ENCODE results near the gene PPIE. TPM values are rescaled to one million over a fixed set of nuclear protein-coding genes. Genes with fewer than 3 reads are reported as not detected.

The PPIE gene
- total RNA-seq, 2 donors from 2014 or later, result 56.0 to 68.7 TPM

Other genes with a start within 250 kb of the PPIE start
- under 1 TPM in 1 of 2 donors, not detected in 1; 0.30 TPM for gene BMP8A, start 247.2 kb upstream of the PPIE start, total RNA-seq
- 100 to 1,000 TPM; 181 to 246 TPM for gene PABPC4, start 162.1 kb upstream of the PPIE start, total RNA-seq
- under 1 TPM in 1 of 2 donors, not detected in 1; 0.40 TPM for gene HEYL, start 99.2 kb upstream of the PPIE start, total RNA-seq
- not detected for gene NT5C1A, start 66.8 kb upstream of the PPIE start, total RNA-seq
- gene HPCAL4, start 47.4 kb upstream of the PPIE start, total RNA-seq, result 1 to 10 TPM in 1 of 2 donors, under 1 TPM in 1; 0.50 to 1.2 TPM
- gene OXCT2, start 32.5 kb downstream of the PPIE start, total RNA-seq, result 1 to 10 TPM in 1 of 2 donors, under 1 TPM in 1; 0.69 to 1.1 TPM
- gene BMP8B, start 50.0 kb downstream of the PPIE start, total RNA-seq, result under 1 TPM; 0.08 to 0.37 TPM
- 10 to 100 TPM; 33.6 to 41.0 TPM for gene TRIT1, start 144.6 kb downstream of the PPIE start, total RNA-seq
- gene MYCL, start 163.0 kb downstream of the PPIE start, total RNA-seq, result under 1 TPM in 1 of 2 donors, not detected in 1; 0.09 TPM
- 10 to 100 TPM in 1 of 2 donors, 1 to 10 TPM in 1; 8.1 to 10.3 TPM for gene MFSD2A, start 216.3 kb downstream of the PPIE start, total RNA-seq